ENCODE data around the gene KLHL3. TPM values are rescaled to one million over a fixed set of nuclear protein-coding genes. Genes with fewer than 3 reads are reported as not detected.

The KLHL3 gene
- total and polyA plus RNA-seq, 2 experiments from 2014 or later, result 4.9 to 10.8 TPM

DNA sequence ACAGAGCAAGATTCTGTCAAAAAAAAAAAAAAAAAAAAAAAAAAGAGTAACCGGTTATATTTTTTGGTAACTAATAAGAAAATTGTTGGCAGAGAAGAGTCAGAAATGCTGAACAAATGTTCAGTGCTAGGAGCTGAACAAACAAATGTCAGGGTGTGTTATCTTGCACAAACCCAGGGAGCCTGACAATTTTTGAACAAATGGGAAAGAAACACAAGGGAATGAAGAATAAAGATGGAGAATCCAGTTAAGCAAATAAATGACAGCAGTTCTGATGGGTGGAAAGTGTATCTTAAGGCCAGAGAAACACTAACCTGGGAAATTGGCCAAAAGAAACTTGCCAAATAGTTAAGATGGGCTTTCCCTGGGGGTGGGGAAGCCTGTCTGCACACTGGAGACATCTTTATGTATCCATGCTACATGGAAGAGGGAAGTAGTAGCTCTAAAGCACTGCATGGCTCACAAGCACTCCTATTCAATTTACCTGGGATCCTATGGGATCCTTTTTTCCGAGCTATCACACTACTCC, 23.7 kb downstream of the KLHL3 start:
- Mint-ChIP-seq H3K27ac (no peak overlapping the region), H3K4me1 (no peaks in the 10 kb centered on the region), H3K4me3 (no peak overlapping the region), H3K36me3 (ENCODE audit: low read depth) (peaks cover 48% of the 10 kb centered on the region), H3K9me3 (peaks cover 18% of the 10 kb centered on the region), H3K27me3 (ENCODE audit: insufficient read depth, low read depth, poor library complexity) (no peaks in the 10 kb centered on the region)
- Histone ChIP-seq H3K36me3 (ENCODE audit: insufficient read depth) (peaks cover 15% of the 10 kb centered on the region; the same call in 1 of the 2 replicates), H3K27ac (ENCODE audit: low read depth) (no peak overlapping the region), H4K20me1 (replicated peaks; ENCODE audit: insufficient read depth) (no peaks in the 10 kb centered on the region), H3K4me3 (no peak overlapping the region), H3K9me2 (ENCODE audit: insufficient read depth) (no peaks in the 10 kb centered on the region), H3K4me1 (ENCODE audit: insufficient read depth) (no peaks in the 10 kb centered on the region), H3K79me2 (replicated peaks; ENCODE audit: insufficient read depth) (0 out of 2 replicates have a peak, but pooled peaks cover 3% of the 10 kb centered on the region), H3K4me2 (no peak overlapping the region), H3F3A (replicated peaks; ENCODE audit: low read depth) (no peaks in the 10 kb centered on the region), H2AFZ (no peak overlapping the region), H3K27me3 (ENCODE audit: insufficient read depth) (no peaks in the 10 kb centered on the region)
- DNase-seq (ENCODE audit: low spot score) (no peak), ATAC-seq (no peak)
- TF ChIP-seq ZNF114 (CRISPR knock-in tag; IDR thresholded peaks at IDR 0.05) (no peak), EZH2 (IDR thresholded peaks at IDR 0.05; ENCODE audit: low read depth, unreplicated experiment) (no peak), ZNF331 (CRISPR knock-in tag; IDR thresholded peaks at IDR 0.05; ENCODE audit: low read depth) (no peak), JUNB (IDR thresholded peaks at IDR 0.05; ENCODE audit: unreplicated experiment) (no peak), POLR2AphosphoS5 (IDR thresholded peaks at IDR 0.05; ENCODE audit: low read depth) (no peak)

DNA sequence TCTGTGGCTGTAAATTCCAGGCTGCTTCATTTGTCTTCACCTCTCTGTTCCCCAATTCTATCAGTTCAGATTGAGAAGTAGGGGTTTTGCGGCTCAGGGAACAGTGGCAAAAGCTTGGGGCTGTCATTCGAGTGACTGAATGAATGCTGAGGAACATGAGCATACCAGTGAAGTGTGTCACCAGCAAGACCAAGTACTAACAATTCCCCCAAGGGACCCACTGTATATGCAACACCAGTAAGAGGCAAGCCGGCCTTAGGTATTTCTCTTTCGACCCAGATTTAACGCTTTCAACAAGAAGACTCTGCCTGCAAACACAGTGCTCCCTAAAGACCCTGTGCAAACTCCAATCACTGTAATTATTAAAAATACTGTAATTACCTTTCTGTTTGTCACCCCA, 25.8 kb downstream of the KLHL3 start:
- H3K36me3 ChIP-seq (ENCODE audit: insufficient read depth), result peaks cover 15% of the 10 kb centered on the region; the same call in 1 of the 2 replicates
- no peaks in the 10 kb centered on the region for H4K20me1 ChIP-seq (replicated peaks; ENCODE audit: insufficient read depth)
- H3K79me2 ChIP-seq (replicated peaks; ENCODE audit: insufficient read depth), result 0 out of 2 replicates have a peak, but pooled peaks cover 3% of the 10 kb centered on the region
- H3F3A ChIP-seq (replicated peaks; ENCODE audit: low read depth), result no peaks in the 10 kb centered on the region
- peaks cover 40% of the 10 kb centered on the region for H3K36me3 Mint-ChIP-seq (ENCODE audit: low read depth)
- no peak overlapping the region for H3K4me2 ChIP-seq
- TF ChIP-seq NANOG (IDR thresholded peaks at IDR 0.05; ENCODE audit: borderline replicate concordance) (no peak), JUNB (IDR thresholded peaks at IDR 0.05; ENCODE audit: unreplicated experiment) (no peak), CREB1 (CRISPR knock-in tag; IDR thresholded peaks at IDR 0.05; ENCODE audit: low read depth) (no peak), ZNF114 (CRISPR knock-in tag; IDR thresholded peaks at IDR 0.05) (no peak), POLR2AphosphoS5 (IDR thresholded peaks at IDR 0.05; ENCODE audit: low read depth) (no peak), STAT1 (IDR thresholded peaks at IDR 0.05; ENCODE audit: unreplicated experiment) (no peak)
- TF ChIP-seq, protein P1, sequence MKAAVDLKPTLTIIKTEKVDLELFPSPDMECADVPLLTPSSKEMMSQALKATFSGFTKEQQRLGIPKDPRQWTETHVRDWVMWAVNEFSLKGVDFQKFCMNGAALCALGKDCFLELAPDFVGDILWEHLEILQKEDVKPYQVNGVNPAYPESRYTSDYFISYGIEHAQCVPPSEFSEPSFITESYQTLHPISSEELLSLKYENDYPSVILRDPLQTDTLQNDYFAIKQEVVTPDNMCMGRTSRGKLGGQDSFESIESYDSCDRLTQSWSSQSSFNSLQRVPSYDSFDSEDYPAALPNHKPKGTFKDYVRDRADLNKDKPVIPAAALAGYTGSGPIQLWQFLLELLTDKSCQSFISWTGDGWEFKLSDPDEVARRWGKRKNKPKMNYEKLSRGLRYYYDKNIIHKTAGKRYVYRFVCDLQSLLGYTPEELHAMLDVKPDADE (IDR thresholded peaks at IDR 0.05), result no peak
- TF ChIP-seq, protein P2, sequence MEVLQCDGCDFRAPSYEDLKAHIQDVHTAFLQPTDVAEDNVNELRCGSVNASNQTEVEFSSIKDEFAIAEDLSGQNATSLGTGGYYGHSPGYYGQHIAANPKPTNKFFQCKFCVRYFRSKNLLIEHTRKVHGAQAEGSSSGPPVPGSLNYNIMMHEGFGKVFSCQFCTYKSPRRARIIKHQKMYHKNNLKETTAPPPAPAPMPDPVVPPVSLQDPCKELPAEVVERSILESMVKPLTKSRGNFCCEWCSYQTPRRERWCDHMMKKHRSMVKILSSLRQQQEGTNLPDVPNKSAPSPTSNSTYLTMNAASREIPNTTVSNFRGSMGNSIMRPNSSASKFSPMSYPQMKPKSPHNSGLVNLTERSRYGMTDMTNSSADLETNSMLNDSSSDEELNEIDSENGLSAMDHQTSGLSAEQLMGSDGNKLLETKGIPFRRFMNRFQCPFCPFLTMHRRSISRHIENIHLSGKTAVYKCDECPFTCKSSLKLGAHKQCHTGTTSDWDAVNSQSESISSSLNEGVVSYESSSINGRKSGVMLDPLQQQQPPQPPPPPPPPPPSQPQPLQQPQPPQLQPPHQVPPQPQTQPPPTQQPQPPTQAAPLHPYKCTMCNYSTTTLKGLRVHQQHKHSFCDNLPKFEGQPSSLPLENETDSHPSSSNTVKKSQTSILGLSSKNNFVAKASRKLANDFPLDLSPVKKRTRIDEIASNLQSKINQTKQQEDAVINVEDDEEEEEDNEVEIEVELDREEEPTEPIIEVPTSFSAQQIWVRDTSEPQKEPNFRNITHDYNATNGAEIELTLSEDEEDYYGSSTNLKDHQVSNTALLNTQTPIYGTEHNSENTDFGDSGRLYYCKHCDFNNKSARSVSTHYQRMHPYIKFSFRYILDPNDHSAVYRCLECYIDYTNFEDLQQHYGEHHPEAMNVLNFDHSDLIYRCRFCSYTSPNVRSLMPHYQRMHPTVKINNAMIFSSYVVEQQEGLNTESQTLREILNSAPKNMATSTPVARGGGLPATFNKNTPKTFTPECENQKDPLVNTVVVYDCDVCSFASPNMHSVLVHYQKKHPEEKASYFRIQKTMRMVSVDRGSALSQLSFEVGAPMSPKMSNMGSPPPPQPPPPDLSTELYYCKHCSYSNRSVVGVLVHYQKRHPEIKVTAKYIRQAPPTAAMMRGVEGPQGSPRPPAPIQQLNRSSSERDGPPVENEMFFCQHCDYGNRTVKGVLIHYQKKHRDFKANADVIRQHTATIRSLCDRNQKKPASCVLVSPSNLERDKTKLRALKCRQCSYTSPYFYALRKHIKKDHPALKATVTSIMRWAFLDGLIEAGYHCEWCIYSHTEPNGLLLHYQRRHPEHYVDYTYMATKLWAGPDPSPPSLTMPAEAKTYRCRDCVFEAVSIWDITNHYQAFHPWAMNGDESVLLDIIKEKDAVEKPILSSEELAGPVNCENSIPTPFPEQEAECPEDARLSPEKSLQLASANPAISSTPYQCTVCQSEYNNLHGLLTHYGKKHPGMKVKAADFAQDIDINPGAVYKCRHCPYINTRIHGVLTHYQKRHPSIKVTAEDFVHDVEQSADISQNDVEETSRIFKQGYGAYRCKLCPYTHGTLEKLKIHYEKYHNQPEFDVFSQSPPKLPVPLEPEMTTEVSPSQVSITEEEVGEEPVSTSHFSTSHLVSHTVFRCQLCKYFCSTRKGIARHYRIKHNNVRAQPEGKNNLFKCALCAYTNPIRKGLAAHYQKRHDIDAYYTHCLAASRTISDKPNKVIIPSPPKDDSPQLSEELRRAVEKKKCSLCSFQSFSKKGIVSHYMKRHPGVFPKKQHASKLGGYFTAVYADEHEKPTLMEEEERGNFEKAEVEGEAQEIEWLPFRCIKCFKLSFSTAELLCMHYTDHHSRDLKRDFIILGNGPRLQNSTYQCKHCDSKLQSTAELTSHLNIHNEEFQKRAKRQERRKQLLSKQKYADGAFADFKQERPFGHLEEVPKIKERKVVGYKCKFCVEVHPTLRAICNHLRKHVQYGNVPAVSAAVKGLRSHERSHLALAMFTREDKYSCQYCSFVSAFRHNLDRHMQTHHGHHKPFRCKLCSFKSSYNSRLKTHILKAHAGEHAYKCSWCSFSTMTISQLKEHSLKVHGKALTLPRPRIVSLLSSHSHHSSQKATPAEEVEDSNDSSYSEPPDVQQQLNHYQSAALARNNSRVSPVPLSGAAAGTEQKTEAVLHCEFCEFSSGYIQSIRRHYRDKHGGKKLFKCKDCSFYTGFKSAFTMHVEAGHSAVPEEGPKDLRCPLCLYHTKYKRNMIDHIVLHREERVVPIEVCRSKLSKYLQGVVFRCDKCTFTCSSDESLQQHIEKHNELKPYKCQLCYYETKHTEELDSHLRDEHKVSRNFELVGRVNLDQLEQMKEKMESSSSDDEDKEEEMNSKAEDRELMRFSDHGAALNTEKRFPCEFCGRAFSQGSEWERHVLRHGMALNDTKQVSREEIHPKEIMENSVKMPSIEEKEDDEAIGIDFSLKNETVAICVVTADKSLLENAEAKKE (CRISPR knock-in tag; IDR thresholded peaks at IDR 0.05), result no peak
- no peaks in the 10 kb centered on the region for H3K4me1 ChIP-seq (ENCODE audit: insufficient read depth)
- H3K27ac ChIP-seq (ENCODE audit: low read depth), result no peak overlapping the region
- ATAC-seq (no peak), DNase-seq (ENCODE audit: low spot score) (no peak)
- no peak overlapping the region for H3K4me3 ChIP-seq
- H3K4me3 Mint-ChIP-seq, result no peak overlapping the region
- no peak overlapping the region for H3K27ac Mint-ChIP-seq
- H3K27me3 ChIP-seq (ENCODE audit: insufficient read depth), result no peaks in the 10 kb centered on the region
- no peaks in the 10 kb centered on the region for H3K4me1 Mint-ChIP-seq
- H3K9me3 Mint-ChIP-seq, result peaks cover 18% of the 10 kb centered on the region
- no peaks in the 10 kb centered on the region for H3K27me3 Mint-ChIP-seq (ENCODE audit: insufficient read depth, low read depth, poor library complexity)
- no peaks in the 10 kb centered on the region for H3K9me2 ChIP-seq (ENCODE audit: insufficient read depth)
- no peak overlapping the region for H2AFZ ChIP-seq

Measured in GM23338 (cell line).